ENCODE results near the gene XIRP1.
"Not testable (repeated sequence)": the region's sequence is repeated elsewhere in the genome, so short reads cannot be mapped to it uniquely, and the experiment has no call there.

Gene XIRP1

GRCh38 chr3:39192490-39193092, at the start of gene XIRP1:
XIRP1 (minus strand) TSS chr3:39192595; CDS start chr3:39189445, 3,150 bp downstream.
- FAIRE-seq: no peak

GRCh38 chr3:39241561-39241960, 49.2 kb upstream of the XIRP1 start:
- no peak for FAIRE-seq

GRCh38 chr3:39237027-39237426, 44.6 kb upstream of the XIRP1 start:
- no peak for FAIRE-seq

- no peak for FAIRE-seq
These were observed 42.3 kb upstream of the XIRP1 start for GRCh38 chr3:39234651-39235050.

GRCh38 chr3:39232859-39233258, 40.5 kb upstream of the XIRP1 start:
- no peak for FAIRE-seq

GRCh38 chr3:39230453-39230852, 38.1 kb upstream of the XIRP1 start:
- no peak for FAIRE-seq

GRCh38 chr3:39228496-39228895, 36.1 kb upstream of the XIRP1 start:
- no peak for FAIRE-seq

GRCh38 chr3:39227596-39227995, 35.2 kb upstream of the XIRP1 start:
- FAIRE-seq: not testable (repeated sequence)

- no peak for FAIRE-seq
These were observed 33.8 kb upstream of the XIRP1 start for GRCh38 chr3:39226106-39226741.

- FAIRE-seq: no peak
These were observed 31.9 kb upstream of the XIRP1 start for GRCh38 chr3:39224288-39224687.

GRCh38 chr3:39222939-39223338, 30.5 kb upstream of the XIRP1 start:
- no peak for FAIRE-seq

- no peak for FAIRE-seq
These were observed 30.1 kb upstream of the XIRP1 start for GRCh38 chr3:39222462-39222861.

- FAIRE-seq: no peak
These were observed 28.7 kb upstream of the XIRP1 start for GRCh38 chr3:39221141-39221530.

- FAIRE-seq: no peak
These were observed 28.2 kb upstream of the XIRP1 start for GRCh38 chr3:39220407-39221140.

- no peak for FAIRE-seq
These were observed 27.3 kb upstream of the XIRP1 start for GRCh38 chr3:39219702-39220101.

- FAIRE-seq: no peak
These were observed 23.9 kb upstream of the XIRP1 start for GRCh38 chr3:39216176-39216790.

- FAIRE-seq: no peak
These were observed 21.2 kb upstream of the XIRP1 start for GRCh38 chr3:39213613-39214012.

GRCh38 chr3:39212665-39213064, 20.3 kb upstream of the XIRP1 start:
- no peak for FAIRE-seq

- FAIRE-seq: no peak
These were observed 19.1 kb upstream of the XIRP1 start for GRCh38 chr3:39211332-39212130.

- FAIRE-seq: no peak
These were observed 17.7 kb upstream of the XIRP1 start for GRCh38 chr3:39210078-39210477.

GRCh38 chr3:39209329-39209970, 17.1 kb upstream of the XIRP1 start:
- no peak for FAIRE-seq

- peak; percentile 87 for FAIRE-seq
These were observed 16.2 kb upstream of the XIRP1 start for GRCh38 chr3:39208463-39209055.
